GM12878 (cell line): ENCODE measurements around the gene EHBP1L1. TPM values are rescaled to one million over a fixed set of nuclear protein-coding genes. Genes with fewer than 3 reads are reported as not detected.

Experiments
- CBFB ChIP-seq: IDR thresholded peaks from 2 replicates; pipeline ENCODE4 v1.6.1; 2016; ENCODE audit warnings: antibody characterized with exemption, low read depth
- CHD1 ChIP-seq: IDR thresholded peaks from 2 replicates; pipeline ENCODE4 v1.6.1; 2012; ENCODE audit warnings: low read depth, low read length, improper control_type of control experiment
- CREM ChIP-seq: IDR thresholded peaks from 2 replicates; pipeline ENCODE4 v1.6.1; 2014; ENCODE audit warnings: antibody characterized with exemption, low read depth
- FOXM1 ChIP-seq: IDR thresholded peaks from 2 replicates; pipeline ENCODE4 v1.6.1; 2012; ENCODE audit warnings: low read depth, mild to moderate bottlenecking, inconsistent platforms, low read length, moderate library complexity
- IKZF1 ChIP-seq: fragments of 450-650 bp; conservative IDR thresholded peaks from 2 replicates; pipeline ENCODE4 v1.6.1; 2017; ENCODE audit warnings: antibody characterized with exemption, mild to moderate bottlenecking
- KAT2A ChIP-seq: conservative IDR thresholded peaks from 2 replicates; pipeline ENCODE4 v1.6.1; 2011; ENCODE audit warnings: low read depth, low read length; ENCODE audit not compliant: control insufficient read depth
- MTA2 ChIP-seq: fragments of 450-650 bp; IDR thresholded peaks from 2 replicates; pipeline ENCODE4 v1.6.1; 2016; ENCODE audit warnings: low read depth, mild to moderate bottlenecking, moderate library complexity
- MTA3 ChIP-seq: IDR thresholded peaks from 2 replicates; pipeline ENCODE4 v1.6.1; 2012; ENCODE audit warnings: low read length, inconsistent platforms, borderline replicate concordance
- RAD21 ChIP-seq: IDR thresholded peaks from 2 replicates; pipeline ENCODE4 v1.6.1; 2011; ENCODE audit warnings: mild to moderate bottlenecking, low read depth, low read length, moderate library complexity; ENCODE audit not compliant: insufficient read depth
- SMARCA5 ChIP-seq: fragments of 450-650 bp; IDR thresholded peaks from 2 replicates; pipeline ENCODE4 v1.6.1; 2017; ENCODE audit warnings: mild to moderate bottlenecking
- STAT3 ChIP-seq: IDR thresholded peaks from 2 replicates; pipeline ENCODE4 v1.6.1; 2011; ENCODE audit warnings: low read depth, low read length, improper control_type of control experiment
- SUPT20H ChIP-seq: IDR thresholded peaks from 2 replicates; pipeline ENCODE4 v1.6.1; 2011; ENCODE audit warnings: low read depth, mild to moderate bottlenecking, low read length, moderate library complexity, borderline replicate concordance; ENCODE audit not compliant: control insufficient read depth
- TAF1 ChIP-seq: IDR thresholded peaks from 2 replicates; pipeline ENCODE4 v1.6.1; 2011; ENCODE audit warnings: mild to moderate bottlenecking, low read depth, low read length, borderline replicate concordance
- YBX1 ChIP-seq: fragments of 450-650 bp; IDR thresholded peaks from 2 replicates; pipeline ENCODE4 v1.6.1; 2016; ENCODE audit warnings: antibody characterized with exemption
- ZNF24 ChIP-seq: fragments of 450-650 bp; IDR thresholded peaks from 2 replicates; pipeline ENCODE4 v1.6.1; 2017; ENCODE audit warnings: antibody characterized with exemption, mild to moderate bottlenecking
- polyA plus RNA-seq, 11 experiments: library from polyadenylated mRNA; depleted of rRNA in 4 of 11; unstranded in 6 of 11; stranded (reverse) in 5 of 11; fragments of >200 nt; fragmentation: Nextera tagmentation in 4 of 11; fragmentation: Illumina TruSeq in 1 of 11; extraction: Ambion mirVana in 4 of 11; extraction: Trizol in 1 of 11; gene quantifications; 1 replicate in 1 of 11; 2 replicates in 10 of 11; pipeline versions ENCODE4 v1.2.1 to v1.2.3, GENCODE V29; 2011 to 2016; ENCODE audit warnings: inconsistent platforms in 2 of 11, missing spikeins in 2 of 11, low read depth in 1 of 11
- total RNA-seq, 4 experiments: library from RNA; depleted of rRNA in 3 of 4; stranded (reverse); fragments of >200 nt in 3 of 4; fragmentation: Illumina TruSeq in 1 of 4; extraction: Trizol in 1 of 4; gene quantifications; 2 replicates each; pipeline versions ENCODE4 v1.2.1 to v1.2.3, GENCODE V29; 2013 to 2021
- TF ChIP-seq, protein P1 (sequence below): IDR thresholded peaks from 2 replicates; pipeline ENCODE4 v1.6.1; 2012; ENCODE audit warnings: improper control_type of control experiment, low read depth, low read length; ENCODE audit not compliant: insufficient replicate concordance
- TF ChIP-seq, protein P2 (sequence below): IDR thresholded peaks from 2 replicates; pipeline ENCODE4 v1.6.1; 2011; ENCODE audit warnings: borderline replicate concordance, low read depth, mild to moderate bottlenecking, moderate library complexity, low read length; ENCODE audit not compliant: insufficient read depth, poor library complexity, severe bottlenecking
- TF ChIP-seq, protein P3 (sequence below): fragments of 450-650 bp; IDR thresholded peaks from 2 replicates; pipeline ENCODE4 v1.6.1; 2016; ENCODE audit warnings: mild to moderate bottlenecking
- TF ChIP-seq, protein P4 (sequence below): fragments of 450-650 bp; IDR thresholded peaks from 2 replicates; pipeline ENCODE4 v1.6.1; 2018; ENCODE audit warnings: mild to moderate bottlenecking, low read depth, moderate library complexity; ENCODE audit not compliant: partially characterized antibody

The EHBP1L1 gene
- total and polyA plus RNA-seq, 10 of the 15 experiments (the other 5 are each of a cell fraction or from before 2014, with no cell fraction given), result 0.06 to 99.4 (median 32.7) TPM

DNA sequence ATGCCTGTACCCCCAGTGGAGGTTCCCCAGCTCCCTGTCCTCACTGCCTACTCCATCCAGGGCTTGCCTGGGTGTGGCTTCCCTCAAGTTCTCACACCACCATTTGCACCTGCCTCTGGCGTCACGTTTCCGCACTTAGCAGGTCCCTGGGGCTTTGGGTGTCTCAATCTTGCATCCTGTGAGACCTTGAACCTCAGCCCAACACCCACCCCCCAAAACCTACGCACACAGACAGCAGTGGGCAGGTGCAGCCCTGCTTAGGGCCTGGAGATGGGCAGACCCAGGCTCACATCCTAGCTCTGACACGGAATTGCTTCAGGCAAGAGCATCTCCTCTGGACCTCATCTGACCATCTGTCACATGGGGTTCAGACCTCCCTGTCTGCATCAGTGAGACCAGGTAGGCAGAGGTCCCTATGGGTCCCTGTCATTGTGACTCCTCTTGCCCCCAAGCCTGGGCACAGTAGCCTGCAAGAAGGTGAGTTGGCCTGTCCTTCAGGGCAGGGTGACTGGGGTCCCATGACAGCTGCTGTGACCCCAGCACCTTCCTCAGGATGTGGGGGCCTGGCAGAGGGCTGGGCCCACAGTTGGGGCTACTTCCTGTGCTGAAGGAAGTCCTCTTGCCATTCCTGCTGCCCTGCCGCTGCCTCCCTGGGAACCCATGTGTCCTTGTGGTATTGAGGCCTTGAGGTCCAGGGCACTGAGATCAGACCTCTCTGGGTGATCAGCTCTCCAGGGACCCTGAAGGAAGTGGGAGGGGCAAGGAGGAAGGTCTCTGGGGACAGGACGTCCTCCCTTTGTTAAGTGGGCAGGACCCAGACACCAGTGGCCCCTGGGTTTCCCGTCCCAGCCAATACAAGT is 64.0 kb downstream of the EHBP1L1 start (continued):
- TF ChIP-seq MTA2 (peak; percentile 88), FOXM1 (no peak), CHD1 (peak; percentile 84; the same call in 1 of the 2 replicates), TAF1 (peak; percentile 58; the same call in 1 of the 2 replicates), CBFB (0 out of 2 replicates have a peak, but pooled peaks have one; percentile 61), CREM (peak; percentile 88), SMARCA5 (peak; percentile 95), KAT2A (no peak), ZNF24 (no peak), MTA3 (no peak), STAT3 (no peak), SUPT20H (no peak), YBX1 (peak; percentile 28; the same call in 1 of the 2 replicates), RAD21 (no peak), IKZF1 (peak; percentile 92)
- TF ChIP-seq, protein P1, sequence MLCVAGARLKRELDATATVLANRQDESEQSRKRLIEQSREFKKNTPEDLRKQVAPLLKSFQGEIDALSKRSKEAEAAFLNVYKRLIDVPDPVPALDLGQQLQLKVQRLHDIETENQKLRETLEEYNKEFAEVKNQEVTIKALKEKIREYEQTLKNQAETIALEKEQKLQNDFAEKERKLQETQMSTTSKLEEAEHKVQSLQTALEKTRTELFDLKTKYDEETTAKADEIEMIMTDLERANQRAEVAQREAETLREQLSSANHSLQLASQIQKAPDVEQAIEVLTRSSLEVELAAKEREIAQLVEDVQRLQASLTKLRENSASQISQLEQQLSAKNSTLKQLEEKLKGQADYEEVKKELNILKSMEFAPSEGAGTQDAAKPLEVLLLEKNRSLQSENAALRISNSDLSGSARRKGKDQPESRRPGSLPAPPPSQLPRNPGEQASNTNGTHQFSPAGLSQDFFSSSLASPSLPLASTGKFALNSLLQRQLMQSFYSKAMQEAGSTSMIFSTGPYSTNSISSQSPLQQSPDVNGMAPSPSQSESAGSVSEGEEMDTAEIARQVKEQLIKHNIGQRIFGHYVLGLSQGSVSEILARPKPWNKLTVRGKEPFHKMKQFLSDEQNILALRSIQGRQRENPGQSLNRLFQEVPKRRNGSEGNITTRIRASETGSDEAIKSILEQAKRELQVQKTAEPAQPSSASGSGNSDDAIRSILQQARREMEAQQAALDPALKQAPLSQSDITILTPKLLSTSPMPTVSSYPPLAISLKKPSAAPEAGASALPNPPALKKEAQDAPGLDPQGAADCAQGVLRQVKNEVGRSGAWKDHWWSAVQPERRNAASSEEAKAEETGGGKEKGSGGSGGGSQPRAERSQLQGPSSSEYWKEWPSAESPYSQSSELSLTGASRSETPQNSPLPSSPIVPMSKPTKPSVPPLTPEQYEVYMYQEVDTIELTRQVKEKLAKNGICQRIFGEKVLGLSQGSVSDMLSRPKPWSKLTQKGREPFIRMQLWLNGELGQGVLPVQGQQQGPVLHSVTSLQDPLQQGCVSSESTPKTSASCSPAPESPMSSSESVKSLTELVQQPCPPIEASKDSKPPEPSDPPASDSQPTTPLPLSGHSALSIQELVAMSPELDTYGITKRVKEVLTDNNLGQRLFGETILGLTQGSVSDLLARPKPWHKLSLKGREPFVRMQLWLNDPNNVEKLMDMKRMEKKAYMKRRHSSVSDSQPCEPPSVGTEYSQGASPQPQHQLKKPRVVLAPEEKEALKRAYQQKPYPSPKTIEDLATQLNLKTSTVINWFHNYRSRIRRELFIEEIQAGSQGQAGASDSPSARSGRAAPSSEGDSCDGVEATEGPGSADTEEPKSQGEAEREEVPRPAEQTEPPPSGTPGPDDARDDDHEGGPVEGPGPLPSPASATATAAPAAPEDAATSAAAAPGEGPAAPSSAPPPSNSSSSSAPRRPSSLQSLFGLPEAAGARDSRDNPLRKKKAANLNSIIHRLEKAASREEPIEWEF, result peak; percentile 56
- TF ChIP-seq, protein P2, sequence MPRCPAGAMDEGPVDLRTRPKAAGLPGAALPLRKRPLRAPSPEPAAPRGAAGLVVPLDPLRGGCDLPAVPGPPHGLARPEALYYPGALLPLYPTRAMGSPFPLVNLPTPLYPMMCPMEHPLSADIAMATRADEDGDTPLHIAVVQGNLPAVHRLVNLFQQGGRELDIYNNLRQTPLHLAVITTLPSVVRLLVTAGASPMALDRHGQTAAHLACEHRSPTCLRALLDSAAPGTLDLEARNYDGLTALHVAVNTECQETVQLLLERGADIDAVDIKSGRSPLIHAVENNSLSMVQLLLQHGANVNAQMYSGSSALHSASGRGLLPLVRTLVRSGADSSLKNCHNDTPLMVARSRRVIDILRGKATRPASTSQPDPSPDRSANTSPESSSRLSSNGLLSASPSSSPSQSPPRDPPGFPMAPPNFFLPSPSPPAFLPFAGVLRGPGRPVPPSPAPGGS, result no peak
- TF ChIP-seq, protein P3, sequence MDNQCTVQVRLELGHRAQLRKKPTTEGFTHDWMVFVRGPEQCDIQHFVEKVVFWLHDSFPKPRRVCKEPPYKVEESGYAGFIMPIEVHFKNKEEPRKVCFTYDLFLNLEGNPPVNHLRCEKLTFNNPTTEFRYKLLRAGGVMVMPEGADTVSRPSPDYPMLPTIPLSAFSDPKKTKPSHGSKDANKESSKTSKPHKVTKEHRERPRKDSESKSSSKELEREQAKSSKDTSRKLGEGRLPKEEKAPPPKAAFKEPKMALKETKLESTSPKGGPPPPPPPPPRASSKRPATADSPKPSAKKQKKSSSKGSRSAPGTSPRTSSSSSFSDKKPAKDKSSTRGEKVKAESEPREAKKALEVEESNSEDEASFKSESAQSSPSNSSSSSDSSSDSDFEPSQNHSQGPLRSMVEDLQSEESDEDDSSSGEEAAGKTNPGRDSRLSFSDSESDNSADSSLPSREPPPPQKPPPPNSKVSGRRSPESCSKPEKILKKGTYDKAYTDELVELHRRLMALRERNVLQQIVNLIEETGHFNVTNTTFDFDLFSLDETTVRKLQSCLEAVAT, result no peak; the same call in none of the 2 replicates
- TF ChIP-seq, protein P4, sequence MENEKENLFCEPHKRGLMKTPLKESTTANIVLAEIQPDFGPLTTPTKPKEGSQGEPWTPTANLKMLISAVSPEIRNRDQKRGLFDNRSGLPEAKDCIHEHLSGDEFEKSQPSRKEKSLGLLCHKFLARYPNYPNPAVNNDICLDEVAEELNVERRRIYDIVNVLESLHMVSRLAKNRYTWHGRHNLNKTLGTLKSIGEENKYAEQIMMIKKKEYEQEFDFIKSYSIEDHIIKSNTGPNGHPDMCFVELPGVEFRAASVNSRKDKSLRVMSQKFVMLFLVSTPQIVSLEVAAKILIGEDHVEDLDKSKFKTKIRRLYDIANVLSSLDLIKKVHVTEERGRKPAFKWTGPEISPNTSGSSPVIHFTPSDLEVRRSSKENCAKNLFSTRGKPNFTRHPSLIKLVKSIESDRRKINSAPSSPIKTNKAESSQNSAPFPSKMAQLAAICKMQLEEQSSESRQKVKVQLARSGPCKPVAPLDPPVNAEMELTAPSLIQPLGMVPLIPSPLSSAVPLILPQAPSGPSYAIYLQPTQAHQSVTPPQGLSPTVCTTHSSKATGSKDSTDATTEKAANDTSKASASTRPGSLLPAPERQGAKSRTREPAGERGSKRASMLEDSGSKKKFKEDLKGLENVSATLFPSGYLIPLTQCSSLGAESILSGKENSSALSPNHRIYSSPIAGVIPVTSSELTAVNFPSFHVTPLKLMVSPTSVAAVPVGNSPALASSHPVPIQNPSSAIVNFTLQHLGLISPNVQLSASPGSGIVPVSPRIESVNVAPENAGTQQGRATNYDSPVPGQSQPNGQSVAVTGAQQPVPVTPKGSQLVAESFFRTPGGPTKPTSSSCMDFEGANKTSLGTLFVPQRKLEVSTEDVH, result peak; percentile 57
